ENCODE data around the gene HIBADH. TPM values are rescaled to one million over a fixed set of nuclear protein-coding genes. Genes with fewer than 3 reads are reported as not detected.
"Not testable (repeated sequence)": the region's sequence is repeated elsewhere in the genome, so short reads cannot be mapped to it uniquely, and the experiment has no call there.

HIBADH gene
- total RNA-seq, 2 experiments from 2014 or later, result 18.5 to 19.8 TPM

DNA sequence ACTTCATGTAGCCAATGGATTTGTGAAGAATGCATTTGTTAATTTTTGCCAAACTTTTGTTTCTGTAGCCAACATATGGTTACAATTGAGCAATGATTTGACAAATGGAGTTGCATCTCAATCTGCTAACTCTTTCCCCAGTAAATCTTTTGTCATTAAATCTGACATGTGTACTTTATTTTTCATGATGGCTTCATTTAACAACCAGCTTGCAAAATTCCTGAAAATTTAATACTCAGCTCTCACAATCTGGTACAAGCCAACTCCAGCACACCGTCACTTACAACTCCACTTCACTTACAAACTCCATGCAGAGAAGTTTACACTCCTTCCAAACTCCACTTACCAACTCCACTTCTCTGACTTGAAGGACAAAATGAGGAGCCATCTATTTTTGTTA lies 26.5 kb upstream of the HIBADH start:
- peaks cover 5% of the 10 kb centered on the region for H3K9me3 Mint-ChIP-seq
- H3K27me3 Mint-ChIP-seq, result peaks cover 4% of the 10 kb centered on the region
- H3K27ac Mint-ChIP-seq, result no peak overlapping the region
- H3K4me3 Mint-ChIP-seq, result no peak overlapping the region
- H3K36me3 Mint-ChIP-seq, result no peaks in the 10 kb centered on the region
- H3K4me1 Mint-ChIP-seq, result no peaks in the 10 kb centered on the region
- DNase-seq, result no peak

DNA sequence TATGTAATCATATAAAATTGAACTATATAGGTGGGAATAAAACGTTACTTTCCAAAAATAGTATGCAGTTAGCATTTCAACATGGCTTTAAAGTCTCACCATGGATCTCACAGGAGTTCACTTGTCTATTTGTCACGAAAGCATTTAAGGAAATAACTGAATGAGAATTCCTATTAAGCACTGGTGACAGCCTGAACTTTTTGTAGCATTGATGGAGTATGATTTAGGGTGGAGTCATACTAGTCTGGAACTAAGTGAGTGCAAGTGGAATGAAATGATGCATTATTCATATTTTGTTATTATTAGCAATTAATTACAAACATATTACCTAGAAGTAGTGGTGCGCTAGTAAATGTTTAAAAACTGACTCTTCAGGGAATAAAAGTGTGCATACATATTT lies 26.0 kb upstream of the HIBADH start:
- Mint-ChIP-seq H3K9me3 (peaks cover 5% of the 10 kb centered on the region), H3K27me3 (peaks cover 4% of the 10 kb centered on the region), H3K4me3 (no peak overlapping the region), H3K36me3 (no peaks in the 10 kb centered on the region), H3K27ac (no peak overlapping the region), H3K4me1 (no peaks in the 10 kb centered on the region)
- no peak for DNase-seq

DNA sequence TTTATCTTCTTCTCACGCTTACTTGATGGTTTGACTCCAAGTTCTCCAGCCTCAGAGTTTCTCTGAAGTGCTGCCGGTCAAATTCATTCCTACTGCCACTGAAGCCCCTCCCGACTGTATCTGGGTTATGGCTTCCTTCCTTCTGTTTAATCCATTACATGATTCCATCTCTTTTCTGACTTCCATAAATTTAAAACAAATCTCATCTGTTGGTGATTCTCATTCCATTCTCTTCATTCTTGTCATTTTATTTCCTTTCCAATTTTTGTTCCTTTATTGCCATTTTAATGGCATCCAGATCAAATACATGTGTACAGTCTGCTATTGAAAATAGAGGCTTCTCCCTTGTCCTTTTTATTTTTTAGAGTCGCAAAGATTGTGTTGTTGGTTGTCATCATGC lies 25.4 kb upstream of the HIBADH start:
- Mint-ChIP-seq H3K27ac (no peak overlapping the region), H3K4me3 (no peak overlapping the region), H3K36me3 (no peaks in the 10 kb centered on the region), H3K9me3 (peaks cover 5% of the 10 kb centered on the region), H3K4me1 (no peaks in the 10 kb centered on the region), H3K27me3 (peaks cover 4% of the 10 kb centered on the region)
- no peak for DNase-seq

DNA sequence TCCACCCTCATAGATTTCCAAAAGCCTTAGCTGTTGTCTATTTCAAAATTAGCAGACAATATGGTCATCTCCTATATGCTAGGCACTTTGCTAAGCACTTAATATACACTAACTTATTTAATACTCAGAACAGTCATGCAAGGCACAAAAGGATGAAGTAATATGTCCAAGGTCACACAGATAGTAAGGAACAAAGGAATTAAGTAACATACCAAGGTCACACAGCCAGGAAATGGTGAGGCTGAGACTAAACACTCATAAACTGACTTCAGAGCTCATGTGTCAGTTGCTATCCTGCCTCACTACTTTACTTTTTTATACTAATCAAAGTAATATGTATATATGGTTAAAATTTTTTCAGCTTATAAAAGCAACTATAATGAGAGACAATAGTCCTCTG lies 23.6 kb upstream of the HIBADH start:
- DNase-seq, result no peak
- Mint-ChIP-seq H3K27me3 (peaks cover 4% of the 10 kb centered on the region), H3K9me3 (peaks cover 5% of the 10 kb centered on the region)

DNA sequence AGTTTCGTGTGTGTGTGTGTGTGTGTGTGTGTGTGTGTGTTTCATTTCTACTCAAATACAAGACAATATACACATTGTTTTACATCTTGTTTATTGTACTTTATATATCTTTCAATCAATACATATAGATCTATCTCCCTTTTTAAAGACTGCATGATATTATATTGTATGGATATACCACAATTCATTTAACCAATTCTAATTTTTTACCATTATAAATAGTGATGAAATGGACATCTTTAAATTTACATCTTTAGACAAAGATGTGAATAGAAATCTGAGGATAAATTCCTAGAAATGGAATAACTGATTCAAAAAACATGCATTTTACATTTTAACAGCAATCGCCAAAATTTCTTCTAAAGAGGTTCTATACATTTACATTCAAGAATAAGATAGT lies 23.2 kb upstream of the HIBADH start:
- Mint-ChIP-seq H3K4me3 (no peak overlapping the region), H3K27ac (no peak overlapping the region), H3K27me3 (peaks cover 4% of the 10 kb centered on the region), H3K9me3 (peaks cover 5% of the 10 kb centered on the region), H3K36me3 (no peaks in the 10 kb centered on the region), H3K4me1 (no peaks in the 10 kb centered on the region)
- no peak for DNase-seq

More for the DNA sequence above, 23.6 kb upstream of the HIBADH start:
- H3K27ac Mint-ChIP-seq, result no peak overlapping the region
- H3K36me3 Mint-ChIP-seq, result no peaks in the 10 kb centered on the region
- H3K4me3 Mint-ChIP-seq, result no peak overlapping the region
- H3K4me1 Mint-ChIP-seq, result no peaks in the 10 kb centered on the region

DNA sequence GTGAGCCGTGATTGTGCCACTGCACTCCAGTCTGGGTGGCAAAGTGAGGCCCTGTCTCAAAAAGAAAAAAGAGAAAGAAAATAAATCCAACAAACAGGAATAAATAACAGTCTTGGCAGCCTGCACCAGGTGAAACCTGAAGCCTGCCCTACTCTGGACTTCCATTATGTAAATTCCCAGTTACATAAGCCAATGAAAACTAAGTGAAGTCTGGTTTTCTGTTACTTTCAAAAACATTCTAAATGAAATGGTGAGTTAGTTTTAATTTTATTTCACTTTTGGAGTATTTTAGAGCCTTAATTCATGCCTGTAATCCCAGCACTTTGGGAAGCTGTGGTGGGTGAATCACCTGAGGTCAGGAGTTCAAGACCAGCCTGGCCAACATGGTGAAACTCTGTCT lies 22.5 kb upstream of the HIBADH start:
- H3K4me1 Mint-ChIP-seq, result no peaks in the 10 kb centered on the region
- H3K9me3 Mint-ChIP-seq, result peaks cover 5% of the 10 kb centered on the region
- H3K36me3 Mint-ChIP-seq, result no peaks in the 10 kb centered on the region
- no peak overlapping the region for H3K4me3 Mint-ChIP-seq
- no peak for DNase-seq
- H3K27me3 Mint-ChIP-seq, result peaks cover 4% of the 10 kb centered on the region
- no peak overlapping the region for H3K27ac Mint-ChIP-seq

DNA sequence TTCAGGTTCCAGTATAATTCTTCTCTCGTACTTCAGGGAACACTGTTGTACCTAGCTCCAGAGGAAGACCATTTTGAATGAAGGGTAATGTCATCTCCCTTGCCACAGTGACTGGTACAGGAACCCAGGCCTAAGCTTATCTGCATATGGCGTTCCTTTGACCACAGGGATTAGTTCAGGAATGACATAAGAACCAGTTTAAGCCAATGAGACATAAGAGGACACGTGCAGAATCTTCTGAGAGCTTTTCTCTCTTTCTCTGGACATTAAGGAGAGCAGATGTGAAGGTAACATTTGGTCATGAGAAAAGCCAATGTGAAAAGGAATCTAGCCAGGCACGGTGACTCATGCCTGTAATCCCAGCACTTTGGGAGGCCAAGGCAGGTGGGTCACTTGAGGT lies 21.8 kb upstream of the HIBADH start:
- no peaks in the 10 kb centered on the region for H3K36me3 Mint-ChIP-seq
- H3K27ac Mint-ChIP-seq, result no peak overlapping the region

DNA sequence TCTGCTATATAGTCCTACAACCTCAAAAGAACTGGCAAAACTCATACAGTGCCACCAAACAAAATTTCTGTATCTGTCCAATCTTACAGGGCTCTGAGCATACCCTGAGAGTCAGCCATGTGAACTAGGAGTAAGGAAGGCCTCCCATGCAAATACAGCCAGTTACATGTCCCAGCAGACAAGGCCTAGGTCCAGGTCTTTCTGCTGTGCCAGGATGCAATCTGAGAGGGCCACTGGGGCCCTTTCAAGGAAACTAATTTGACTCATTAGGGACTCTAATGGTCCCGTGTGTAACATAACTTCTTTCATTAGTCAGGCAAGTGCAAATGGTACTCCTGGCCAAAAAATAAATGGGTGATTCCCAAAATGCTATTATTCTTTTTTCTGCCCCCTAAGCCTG lies 17.9 kb upstream of the HIBADH start:
- no peak overlapping the region for H3K4me3 Mint-ChIP-seq
- H3K27me3 Mint-ChIP-seq, result no peaks in the 10 kb centered on the region
- no peaks in the 10 kb centered on the region for H3K36me3 Mint-ChIP-seq
- no peaks in the 10 kb centered on the region for H3K9me3 Mint-ChIP-seq
- DNase-seq, result no peak
- peaks cover 7% of the 10 kb centered on the region for H3K4me1 Mint-ChIP-seq
- no peak overlapping the region for H3K27ac Mint-ChIP-seq

More for the DNA sequence above, 21.8 kb upstream of the HIBADH start:
- Mint-ChIP-seq H3K4me3 (no peak overlapping the region), H3K9me3 (peaks cover 5% of the 10 kb centered on the region), H3K27me3 (peaks cover 4% of the 10 kb centered on the region), H3K4me1 (no peaks in the 10 kb centered on the region)
- no peak for DNase-seq

DNA sequence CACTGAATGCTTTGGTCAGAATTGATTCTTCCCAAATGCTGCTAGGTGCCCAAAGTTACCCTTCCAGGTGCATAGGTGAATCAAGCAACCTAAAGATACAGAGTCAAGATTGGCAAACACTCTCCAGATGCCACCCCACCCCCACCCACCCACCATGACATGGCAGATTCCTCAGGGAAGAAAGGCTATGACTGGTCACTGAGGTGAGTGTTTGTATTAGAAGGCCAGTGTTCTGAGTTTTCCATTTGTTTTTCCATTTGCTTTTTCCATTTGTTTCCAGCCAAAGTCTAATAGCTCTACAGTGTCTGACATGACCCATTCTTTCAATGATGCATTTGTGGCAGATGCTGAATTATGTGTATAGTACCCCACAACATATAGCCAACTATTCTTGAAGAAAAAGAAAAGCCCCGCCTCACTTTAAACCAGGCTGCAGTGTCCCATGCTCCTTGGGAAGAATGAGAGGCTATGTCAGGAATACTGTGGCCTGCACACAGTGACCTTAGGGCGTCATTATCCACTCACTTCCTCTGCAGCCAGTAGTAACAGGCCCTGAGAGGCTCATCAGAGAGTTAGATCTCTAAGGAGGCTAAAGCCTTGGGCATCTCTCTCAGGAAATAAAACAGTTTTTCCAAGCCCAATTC lies 16.1 kb upstream of the HIBADH start:
- no peaks in the 10 kb centered on the region for H3K36me3 Mint-ChIP-seq
- H3K27me3 Mint-ChIP-seq, result no peaks in the 10 kb centered on the region
- H3K27ac Mint-ChIP-seq, result no peak overlapping the region
- peaks cover 7% of the 10 kb centered on the region for H3K4me1 Mint-ChIP-seq
- no peak for DNase-seq
- H3K4me3 Mint-ChIP-seq, result no peak overlapping the region
- H3K9me3 Mint-ChIP-seq, result no peaks in the 10 kb centered on the region

DNA sequence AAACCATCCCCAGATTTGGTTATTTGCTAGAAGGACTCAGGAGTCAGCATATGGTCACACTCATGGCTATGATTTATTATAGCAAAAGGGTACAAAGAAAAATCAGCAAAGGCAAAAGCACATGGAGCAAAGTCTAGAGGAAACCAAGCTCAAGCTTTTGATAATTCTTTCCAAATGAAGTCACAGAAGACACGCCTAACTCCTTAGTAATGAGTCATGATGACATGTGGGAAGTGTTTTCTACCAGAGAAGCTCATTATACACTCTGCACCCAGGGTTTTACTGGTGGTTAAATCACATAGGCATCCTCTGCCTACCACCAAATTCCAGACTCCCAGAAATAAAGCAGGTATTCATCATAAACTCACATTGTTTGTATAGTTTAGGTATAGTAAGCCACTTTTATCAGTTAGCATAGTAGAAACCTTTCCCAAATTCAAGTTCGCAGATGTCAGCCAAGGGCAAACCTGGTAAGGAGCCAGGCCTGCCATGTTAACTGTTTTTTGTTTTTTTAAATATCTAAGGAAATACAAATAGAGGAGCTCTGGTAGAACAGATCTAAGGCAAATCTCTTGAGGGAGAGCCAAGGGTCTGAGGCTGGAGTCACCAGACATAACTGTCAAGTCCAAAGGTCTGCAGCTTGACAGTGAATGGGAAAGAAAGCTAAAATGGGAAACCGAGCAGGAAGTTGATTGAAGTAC lies 15.4 kb upstream of the HIBADH start:
- Mint-ChIP-seq H3K27ac (no peak overlapping the region), H3K27me3 (no peaks in the 10 kb centered on the region), H3K9me3 (no peaks in the 10 kb centered on the region), H3K4me3 (no peak overlapping the region), H3K36me3 (no peaks in the 10 kb centered on the region), H3K4me1 (peaks cover 7% of the 10 kb centered on the region)
- no peak for DNase-seq

DNA sequence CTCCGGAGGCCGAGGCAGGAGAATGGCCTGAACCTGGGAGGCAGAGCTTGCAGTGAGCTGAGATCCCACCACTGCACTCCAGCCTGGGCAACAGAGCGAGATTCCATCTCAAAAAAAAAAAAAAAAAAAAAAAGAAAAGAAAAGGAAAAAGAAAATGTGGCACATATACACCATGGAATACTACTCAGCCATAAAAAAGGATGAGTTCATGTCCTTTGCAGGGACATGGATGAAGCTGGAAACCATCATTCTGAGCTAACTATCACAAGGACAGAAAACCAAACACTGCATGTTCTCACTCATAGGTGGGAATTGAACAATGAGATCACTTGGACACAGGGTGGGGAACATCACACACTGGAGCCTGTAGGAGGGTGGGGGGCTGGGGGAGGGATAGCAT lies 11.4 kb upstream of the HIBADH start:
- H3K9me3 Mint-ChIP-seq, H3K27me3 Mint-ChIP-seq, DNase-seq, H3K36me3 Mint-ChIP-seq, H3K4me1 Mint-ChIP-seq, H3K27ac Mint-ChIP-seq, H3K4me3 Mint-ChIP-seq: not testable (repeated sequence)

DNA sequence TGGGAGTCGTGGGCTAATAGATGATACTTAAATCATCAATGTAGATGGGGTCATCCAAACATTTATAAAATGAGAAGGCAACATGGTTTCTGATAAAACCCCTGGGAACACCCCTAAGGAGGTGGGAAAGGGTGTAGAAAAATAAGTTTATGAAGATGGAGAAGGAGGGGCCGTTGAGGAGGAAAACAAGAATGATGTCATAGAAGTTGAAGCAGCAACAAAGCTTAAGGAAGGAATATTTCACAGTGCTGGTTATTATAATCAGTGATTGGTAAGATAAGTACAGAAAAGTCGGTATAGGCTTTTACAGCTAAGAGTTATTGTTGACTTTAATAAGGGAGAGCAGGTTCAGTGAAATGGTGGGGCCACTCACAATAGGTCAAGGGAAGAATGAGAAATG lies 9.0 kb upstream of the HIBADH start:
- no peaks in the 10 kb centered on the region for H3K4me1 Mint-ChIP-seq
- H3K27ac Mint-ChIP-seq, result no peak overlapping the region
- H3K9me3 Mint-ChIP-seq, result no peaks in the 10 kb centered on the region
- no peak overlapping the region for H3K4me3 Mint-ChIP-seq
- H3K27me3 Mint-ChIP-seq, result no peaks in the 10 kb centered on the region
- H3K36me3 Mint-ChIP-seq, result no peaks in the 10 kb centered on the region
- no peak for DNase-seq

DNA sequence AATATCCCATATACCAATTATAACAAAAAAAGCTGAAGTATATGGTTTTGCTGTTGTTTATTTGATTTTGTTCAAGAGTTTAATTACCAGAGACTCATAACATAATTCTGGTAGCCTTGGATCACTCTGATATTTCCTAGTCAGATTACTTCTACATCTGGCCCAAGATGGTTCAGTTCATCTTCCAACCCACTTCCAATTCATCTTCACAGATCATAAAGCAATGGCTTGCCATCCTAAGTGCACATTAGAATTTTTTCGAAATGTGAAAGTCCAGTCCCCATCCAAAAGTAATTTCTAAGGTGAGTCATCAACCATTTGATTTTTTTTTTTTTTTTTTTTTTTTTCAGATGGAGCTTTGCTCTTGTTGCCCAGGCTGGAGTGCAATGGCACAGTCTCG lies 8.0 kb upstream of the HIBADH start:
- H3K36me3 Mint-ChIP-seq, result no peaks in the 10 kb centered on the region
- H3K27ac Mint-ChIP-seq, result no peak overlapping the region
- no peaks in the 10 kb centered on the region for H3K27me3 Mint-ChIP-seq
- DNase-seq, result no peak
- H3K4me1 Mint-ChIP-seq, result no peaks in the 10 kb centered on the region
- no peak overlapping the region for H3K4me3 Mint-ChIP-seq
- H3K9me3 Mint-ChIP-seq, result no peaks in the 10 kb centered on the region

DNA sequence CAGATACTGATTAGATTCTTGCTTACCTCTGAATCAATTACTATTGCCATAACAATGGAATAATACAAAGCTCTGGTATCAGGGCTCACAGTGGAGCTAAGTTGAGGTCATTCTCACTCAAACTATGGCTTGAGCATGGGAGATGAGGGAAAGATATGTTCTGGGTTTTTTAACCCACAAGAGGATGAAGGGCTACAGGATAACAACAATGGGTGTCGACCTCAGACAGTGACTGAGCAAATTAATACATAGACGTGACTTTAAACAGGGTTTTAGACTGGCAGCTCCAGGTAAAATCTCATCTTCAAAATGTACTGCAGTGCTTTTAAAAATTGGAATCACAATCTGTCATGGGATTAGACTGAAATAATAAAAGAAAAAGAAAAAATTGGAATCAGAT lies 7.5 kb upstream of the HIBADH start:
- no peaks in the 10 kb centered on the region for H3K27me3 Mint-ChIP-seq
- H3K27ac Mint-ChIP-seq, result no peak overlapping the region
- H3K36me3 Mint-ChIP-seq, result no peaks in the 10 kb centered on the region
- no peak overlapping the region for H3K4me3 Mint-ChIP-seq
- no peak for DNase-seq
- no peaks in the 10 kb centered on the region for H3K4me1 Mint-ChIP-seq
- no peaks in the 10 kb centered on the region for H3K9me3 Mint-ChIP-seq

DNA sequence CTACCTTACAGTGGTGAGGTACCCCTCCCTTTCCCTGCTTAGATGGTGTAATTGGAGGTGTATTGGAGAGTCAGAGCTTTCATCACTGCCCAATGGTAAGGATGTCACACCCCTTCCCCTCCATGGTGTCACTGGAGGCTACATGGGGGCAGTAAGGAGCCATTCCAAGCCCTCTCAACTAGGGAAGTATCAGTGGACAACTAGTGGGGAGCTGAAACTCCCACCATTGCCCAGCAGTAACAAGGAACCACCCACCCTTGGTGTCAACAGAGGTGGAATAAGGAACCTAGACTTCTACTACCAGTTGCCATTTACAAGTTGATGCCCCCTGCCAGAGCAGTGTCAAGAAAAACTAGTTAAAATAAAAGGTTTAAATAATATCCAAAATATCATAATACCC lies 2.8 kb upstream of the HIBADH start:
- no peaks in the 10 kb centered on the region for H3K9me3 Mint-ChIP-seq
- no peak overlapping the region for H3K27ac Mint-ChIP-seq
- H3K27me3 Mint-ChIP-seq, result no peaks in the 10 kb centered on the region
- H3K4me3 Mint-ChIP-seq, result no peak overlapping the region
- DNase-seq, result no peak
- no peaks in the 10 kb centered on the region for H3K36me3 Mint-ChIP-seq
- peaks cover 17% of the 10 kb centered on the region for H3K4me1 Mint-ChIP-seq

DNA sequence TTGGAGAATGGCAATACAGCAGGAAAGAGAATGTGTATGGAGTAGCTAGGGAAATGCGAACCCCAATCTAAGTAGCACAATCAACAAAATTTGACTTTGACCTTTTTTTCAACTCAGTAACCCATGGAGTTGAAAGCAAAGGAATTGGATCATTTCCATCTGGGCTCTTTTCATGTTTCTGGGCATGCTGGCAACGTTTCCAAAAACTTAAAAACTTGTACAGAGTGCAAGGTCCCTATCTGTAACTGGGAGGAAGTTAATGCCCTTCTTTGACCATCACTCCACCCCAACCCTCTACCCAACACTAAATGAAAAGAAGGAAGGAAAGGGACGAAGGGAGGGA lies 1.3 kb upstream of the HIBADH start:
- DNase-seq, result no peak
- peaks cover 18% of the 10 kb centered on the region for H3K4me1 Mint-ChIP-seq
- no peaks in the 10 kb centered on the region for H3K9me3 Mint-ChIP-seq
- H3K4me3 Mint-ChIP-seq, result peak overlapping the region; percentile 42
- no peaks in the 10 kb centered on the region for H3K36me3 Mint-ChIP-seq
- H3K27me3 Mint-ChIP-seq, result no peaks in the 10 kb centered on the region
- no peak overlapping the region for H3K27ac Mint-ChIP-seq

All from activated naive CD8-positive, alpha-beta T cell treated with anti-CD3 and anti-CD28 coated beads for 36 hours (primary cell).